ENCODE results near the gene CMTM5.

GRCh38 chr14:23361763-23362162 lies 15.1 kb upstream of the CMTM5 start:
- no peak for TF ChIP-seq CTCF (IDR thresholded peaks at IDR 0.05; ENCODE audit: extremely low read depth in 1 of 2, insufficient read depth in 1 of 2, low read depth in 1 of 2, low read length in 2 of 2)
- TF ChIP-seq MAX (IDR thresholded peaks at IDR 0.05; ENCODE audit: insufficient read depth, insufficient read length): no peak
- TF ChIP-seq POLR2A (IDR thresholded peaks at IDR 0.05; ENCODE audit: low read depth, low read length): no peak
- no peak for TF ChIP-seq EZH2 (IDR thresholded peaks at IDR 0.05; ENCODE audit: borderline replicate concordance, low read depth, low read length, severe bottlenecking)
- TF ChIP-seq JUN (IDR thresholded peaks at IDR 0.05; ENCODE audit: borderline replicate concordance, insufficient read depth, insufficient read length, low read depth): no peak
- TF ChIP-seq MYC (IDR thresholded peaks at IDR 0.05; ENCODE audit: low read depth, low read length): no peak
